ENCODE measurements around the gene MAST4. TPM values are rescaled to one million over a fixed set of nuclear protein-coding genes. Genes with fewer than 3 reads are reported as not detected.

The MAST4 gene
- total and polyA plus RNA-seq, 4 donors: 17.1 to 34.6 (median 21.0) TPM

- WGBS (ENCODE audit: insufficient coverage): no CpG with 5 or more reads among the region's 3 CpGs
- H3K27me3 ChIP-seq (ENCODE audit: control insufficient read depth, insufficient read depth, low read length): no peaks in the 10 kb centered on the region
Measured at GRCh38 chr5:67006500-67006848, 410.3 kb downstream of the MAST4 start.

GRCh38 chr5:67009028-67009427 is 412.8 kb downstream of the MAST4 start:
- Histone ChIP-seq H3K36me3 (ENCODE audit: control insufficient read depth, insufficient read depth, low read length) (no peaks in the 10 kb centered on the region), H3K27ac (ENCODE audit: low read depth, low read length) (no peak overlapping the region), H3K4me3 (ENCODE audit: low read depth, low read length) (no peak overlapping the region), H3K9me3 (ENCODE audit: control insufficient read depth, insufficient read depth, low read length) (no peaks in the 10 kb centered on the region), H3K27me3 (ENCODE audit: control insufficient read depth, insufficient read depth, low read length) (no peaks in the 10 kb centered on the region), H3K4me1 (ENCODE audit: control insufficient read depth, insufficient read depth, low read length) (peaks cover 14% of the 10 kb centered on the region)
- no peak for DNase-seq (ENCODE audit: low read depth in 4 of 6, low spot score in 6 of 6)
- 83% methylated on average over 1 of the region's 1 CpG for WGBS (ENCODE audit: insufficient coverage)

More at GRCh38 chr5:67006500-67006848, 410.3 kb downstream of the MAST4 start:
- Histone ChIP-seq H3K9me3 (ENCODE audit: control insufficient read depth, insufficient read depth, low read length) (no peaks in the 10 kb centered on the region), H3K36me3 (ENCODE audit: control insufficient read depth, insufficient read depth, low read length) (no peaks in the 10 kb centered on the region), H3K4me3 (ENCODE audit: low read depth, low read length) (no peak overlapping the region), H3K4me1 (ENCODE audit: control insufficient read depth, insufficient read depth, low read length) (peaks cover 13% of the 10 kb centered on the region), H3K27ac (ENCODE audit: low read depth, low read length) (no peak overlapping the region)
- DNase-seq (ENCODE audit: low read depth in 4 of 6, low spot score in 6 of 6): no peak

GRCh38 chr5:67010684-67011409 is 414.7 kb downstream of the MAST4 start:
- WGBS (ENCODE audit: insufficient coverage): 61% methylated on average over 8 of the region's 8 CpGs
- Histone ChIP-seq H3K9me3 (ENCODE audit: control insufficient read depth, insufficient read depth, low read length) (no peaks in the 10 kb centered on the region), H3K27me3 (ENCODE audit: control insufficient read depth, insufficient read depth, low read length) (no peaks in the 10 kb centered on the region), H3K36me3 (ENCODE audit: control insufficient read depth, insufficient read depth, low read length) (no peaks in the 10 kb centered on the region), H3K4me3 (ENCODE audit: low read depth, low read length) (no peak overlapping the region), H3K27ac (ENCODE audit: low read depth, low read length) (no peak overlapping the region), H3K4me1 (ENCODE audit: control insufficient read depth, insufficient read depth, low read length) (peaks cover 11% of the 10 kb centered on the region)
- DNase-seq (ENCODE audit: low read depth in 4 of 6, low spot score in 6 of 6): no peak

- H3K9me3 ChIP-seq (ENCODE audit: control insufficient read depth, insufficient read depth, low read length): no peaks in the 10 kb centered on the region
- H3K36me3 ChIP-seq (ENCODE audit: control insufficient read depth, insufficient read depth, low read length): no peaks in the 10 kb centered on the region
- WGBS (ENCODE audit: insufficient coverage): 68% methylated on average over 5 of the region's 5 CpGs
- H3K4me3 ChIP-seq (ENCODE audit: low read depth, low read length): no peak overlapping the region
- no peak for DNase-seq (ENCODE audit: low read depth in 4 of 6, low spot score in 6 of 6)
- no peaks in the 10 kb centered on the region for H3K27me3 ChIP-seq (ENCODE audit: control insufficient read depth, insufficient read depth, low read length)
- peaks cover 11% of the 10 kb centered on the region for H3K4me1 ChIP-seq (ENCODE audit: control insufficient read depth, insufficient read depth, low read length)
- no peak overlapping the region for H3K27ac ChIP-seq (ENCODE audit: low read depth, low read length)
Measured at GRCh38 chr5:67011422-67011821, 415.2 kb downstream of the MAST4 start.

- DNase-seq (ENCODE audit: low read depth in 4 of 6, low spot score in 6 of 6): no peak
- no peak overlapping the region for H3K27ac ChIP-seq (ENCODE audit: low read depth, low read length)
- H3K4me1 ChIP-seq (ENCODE audit: control insufficient read depth, insufficient read depth, low read length): peaks cover 11% of the 10 kb centered on the region
- no peaks in the 10 kb centered on the region for H3K36me3 ChIP-seq (ENCODE audit: control insufficient read depth, insufficient read depth, low read length)
- no peaks in the 10 kb centered on the region for H3K9me3 ChIP-seq (ENCODE audit: control insufficient read depth, insufficient read depth, low read length)
- no CpG with 5 or more reads among the region's 2 CpGs for WGBS (ENCODE audit: insufficient coverage)
- H3K27me3 ChIP-seq (ENCODE audit: control insufficient read depth, insufficient read depth, low read length): no peaks in the 10 kb centered on the region
- no peak overlapping the region for H3K4me3 ChIP-seq (ENCODE audit: low read depth, low read length)
Measured at GRCh38 chr5:67012171-67012570, 416.0 kb downstream of the MAST4 start.

- Histone ChIP-seq H3K27ac (ENCODE audit: low read depth, low read length) (no peak overlapping the region), H3K4me3 (ENCODE audit: low read depth, low read length) (no peak overlapping the region), H3K27me3 (ENCODE audit: control insufficient read depth, insufficient read depth, low read length) (no peaks in the 10 kb centered on the region), H3K9me3 (ENCODE audit: control insufficient read depth, insufficient read depth, low read length) (no peaks in the 10 kb centered on the region), H3K4me1 (ENCODE audit: control insufficient read depth, insufficient read depth, low read length) (peaks cover 11% of the 10 kb centered on the region), H3K36me3 (ENCODE audit: control insufficient read depth, insufficient read depth, low read length) (no peaks in the 10 kb centered on the region)
- 60% methylated on average over 1 of the region's 1 CpG for WGBS (ENCODE audit: insufficient coverage)
- no peak for DNase-seq (ENCODE audit: low read depth in 4 of 6, low spot score in 6 of 6)
Measured at GRCh38 chr5:67013719-67014118, 417.5 kb downstream of the MAST4 start.

- no peak for DNase-seq (ENCODE audit: low read depth in 4 of 6, low spot score in 6 of 6)
- no peak overlapping the region for H3K4me3 ChIP-seq (ENCODE audit: low read depth, low read length)
- H3K9me3 ChIP-seq (ENCODE audit: control insufficient read depth, insufficient read depth, low read length): no peaks in the 10 kb centered on the region
- H3K27ac ChIP-seq (ENCODE audit: low read depth, low read length): no peak overlapping the region
- whole genome bisulfite sequencing (ENCODE audit: insufficient coverage): 100% methylated on average over 3 of the region's 5 CpGs
- H3K27me3 ChIP-seq (ENCODE audit: control insufficient read depth, insufficient read depth, low read length): no peaks in the 10 kb centered on the region
- H3K36me3 ChIP-seq (ENCODE audit: control insufficient read depth, insufficient read depth, low read length): no peaks in the 10 kb centered on the region
- H3K4me1 ChIP-seq (ENCODE audit: control insufficient read depth, insufficient read depth, low read length): peaks cover 11% of the 10 kb centered on the region
Measured at GRCh38 chr5:67014191-67014590, 418.0 kb downstream of the MAST4 start.

- WGBS (ENCODE audit: insufficient coverage): 79% methylated on average over 2 of the region's 3 CpGs
- Histone ChIP-seq H3K36me3 (ENCODE audit: control insufficient read depth, insufficient read depth, low read length) (no peaks in the 10 kb centered on the region), H3K27ac (ENCODE audit: low read depth, low read length) (no peak overlapping the region), H3K4me3 (ENCODE audit: low read depth, low read length) (no peak overlapping the region), H3K4me1 (ENCODE audit: control insufficient read depth, insufficient read depth, low read length) (peaks cover 11% of the 10 kb centered on the region), H3K27me3 (ENCODE audit: control insufficient read depth, insufficient read depth, low read length) (no peaks in the 10 kb centered on the region), H3K9me3 (ENCODE audit: control insufficient read depth, insufficient read depth, low read length) (no peaks in the 10 kb centered on the region)
- no peak for DNase-seq (ENCODE audit: low read depth in 4 of 6, low spot score in 6 of 6)
Measured at GRCh38 chr5:67014957-67015400, 418.8 kb downstream of the MAST4 start.

- Histone ChIP-seq H3K27me3 (ENCODE audit: control insufficient read depth, insufficient read depth, low read length) (no peaks in the 10 kb centered on the region), H3K27ac (ENCODE audit: low read depth, low read length) (no peak overlapping the region), H3K36me3 (ENCODE audit: control insufficient read depth, insufficient read depth, low read length) (no peaks in the 10 kb centered on the region), H3K4me1 (ENCODE audit: control insufficient read depth, insufficient read depth, low read length) (peaks cover 9% of the 10 kb centered on the region), H3K4me3 (ENCODE audit: low read depth, low read length) (no peak overlapping the region), H3K9me3 (ENCODE audit: control insufficient read depth, insufficient read depth, low read length) (no peaks in the 10 kb centered on the region)
- DNase-seq (ENCODE audit: low read depth in 4 of 6, low spot score in 6 of 6): no peak
- 50% methylated on average over 1 of the region's 8 CpGs for WGBS (ENCODE audit: insufficient coverage)
Measured at GRCh38 chr5:67015541-67016191, 419.5 kb downstream of the MAST4 start.
